HCT116 (cell line): Measurements from ENCODE around the gene DPF3.

ENCODE experiments used
- CTCF ChIP-seq, 3 experiments: fragments of 200-600 bp in 1 of 3; sonication (generic) in 1 of 3; IDR thresholded peaks in 2 of 3; conservative IDR thresholded peaks in 1 of 3; 2 replicates each; pipeline ENCODE4 v1.5.1; 2012 to 2017; ENCODE audit warnings: low read depth in 2 of 3, low read length in 2 of 3, antibody characterized with exemption in 1 of 3, borderline replicate concordance in 1 of 3, control low read depth in 1 of 3, mild to moderate bottlenecking in 1 of 3, mixed read lengths in 1 of 3, mixed run types in 1 of 3, moderate library complexity in 1 of 3; ENCODE audit not compliant: insufficient read depth in 1 of 3
- POLR2A ChIP-seq: IDR thresholded peaks from 2 replicates; pipeline ENCODE4 v1.7.0; 2011; ENCODE audit warnings: borderline replicate concordance; ENCODE audit not compliant: insufficient read depth, insufficient read length; ENCODE audit errors: extremely low read depth
- YY1 ChIP-seq: IDR thresholded peaks from 2 replicates; pipeline ENCODE4 v1.6.1; 2011; ENCODE audit warnings: low read length, low read depth, moderate library complexity, mild to moderate bottlenecking; ENCODE audit not compliant: insufficient replicate concordance; ENCODE audit errors: extremely low read depth
- ZNF274 ChIP-seq: fragments of 200-500 bp; sonication (Bioruptor generic); IDR thresholded peaks from 2 replicates; pipeline ENCODE4 v1.6.1; 2014; ENCODE audit warnings: mild to moderate bottlenecking, low read depth, low read length, inconsistent platforms
- TF ChIP-seq, protein P1 (sequence below): IDR thresholded peaks from 2 replicates; pipeline ENCODE4 v1.6.1; 2012

GRCh38 chr14:72864712-72865365 lies 29.1 kb downstream of the DPF3 start:
- TF ChIP-seq POLR2A (no peak), CTCF (IDR thresholded peaks at IDR 0.05 in 2 of 3, conservative IDR thresholded peaks at IDR 0.05 in 1 of 3; ENCODE audit: borderline replicate concordance in 1 of 3, insufficient read depth in 1 of 3, low read depth in 2 of 3, low read length in 2 of 3) (no peak), YY1 (no peak), ZNF274 (no peak)
- TF ChIP-seq, protein P1, sequence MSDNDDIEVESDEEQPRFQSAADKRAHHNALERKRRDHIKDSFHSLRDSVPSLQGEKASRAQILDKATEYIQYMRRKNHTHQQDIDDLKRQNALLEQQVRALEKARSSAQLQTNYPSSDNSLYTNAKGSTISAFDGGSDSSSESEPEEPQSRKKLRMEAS, result no peak
